Posterior cingulate gyrus (tissue), 11 donors: Measurements from ENCODE around the gene STX12.
"Not testable (repeated sequence)": the region's sequence is repeated elsewhere in the genome, so short reads cannot be mapped to it uniquely, and the experiment has no call there.

Experiments
- DNase-seq, 10 donors: peaks; one replicate each; pipeline versions ENCODE4 v3.0.0 to v3.0.0-alpha.2; 2020 to 2021; ENCODE audit warnings: mixed read lengths in 3 of 10
- intact Hi-C: fragments of 100-400 bp; cut with DNase I; formaldehyde crosslinking; loops from one replicate; pipeline ENCODE4 v1.15.1; 2023

The STX12 gene

DNA sequence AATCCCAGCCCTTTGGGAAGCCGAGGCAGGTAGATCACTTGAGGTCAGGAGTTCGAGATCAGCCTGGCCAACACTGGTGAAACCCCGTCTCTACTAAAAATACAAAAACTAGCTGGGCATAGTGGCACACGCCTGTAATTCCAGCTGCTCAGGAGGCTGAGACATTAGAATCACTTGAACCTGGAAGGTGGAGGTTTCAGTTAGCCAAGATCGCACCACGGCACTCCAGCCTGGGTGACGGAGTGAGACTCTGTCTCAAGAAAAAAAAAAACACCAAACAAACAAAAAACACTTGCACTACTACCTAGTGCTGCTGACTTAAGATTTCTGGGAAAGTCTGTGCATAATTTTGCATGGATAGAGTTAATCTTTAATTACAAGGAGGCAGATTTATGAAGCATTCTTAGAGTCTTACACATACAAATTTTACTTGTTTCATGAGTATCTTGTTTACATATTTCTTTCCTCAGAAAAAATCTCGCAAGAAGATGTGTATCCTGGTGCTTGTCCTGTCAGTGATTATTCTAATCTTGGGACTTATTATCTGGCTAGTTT lies 48.8 kb downstream of the STX12 start:
- no peak for DNase-seq
- intact Hi-C loops: no loop called here

DNA sequence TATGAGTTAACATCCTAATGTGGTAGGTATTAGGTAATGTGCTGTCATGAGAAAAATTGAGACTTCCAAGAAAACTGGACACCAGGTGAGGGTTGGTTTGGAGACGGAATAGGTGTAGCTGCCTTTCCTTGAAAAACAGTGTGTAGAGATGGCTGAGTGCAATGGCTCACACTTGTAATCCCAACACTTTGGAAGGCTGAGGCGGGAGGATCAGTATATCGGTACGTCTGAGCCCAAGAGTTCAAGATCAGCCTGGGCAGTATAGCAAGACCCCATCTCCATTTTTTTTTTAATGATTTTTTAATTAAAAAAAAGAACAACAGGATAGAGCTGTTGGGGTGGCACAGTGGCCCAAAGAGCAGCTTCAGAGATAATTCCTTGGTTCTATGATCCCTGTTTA lies 50.8 kb downstream of the STX12 start:
- no peak for DNase-seq
- intact Hi-C loops: no loop called here

- intact Hi-C loops: no loop called here
Observed at GRCh38 chr1:27824411-27824810, 51.4 kb downstream of the STX12 start.

DNA sequence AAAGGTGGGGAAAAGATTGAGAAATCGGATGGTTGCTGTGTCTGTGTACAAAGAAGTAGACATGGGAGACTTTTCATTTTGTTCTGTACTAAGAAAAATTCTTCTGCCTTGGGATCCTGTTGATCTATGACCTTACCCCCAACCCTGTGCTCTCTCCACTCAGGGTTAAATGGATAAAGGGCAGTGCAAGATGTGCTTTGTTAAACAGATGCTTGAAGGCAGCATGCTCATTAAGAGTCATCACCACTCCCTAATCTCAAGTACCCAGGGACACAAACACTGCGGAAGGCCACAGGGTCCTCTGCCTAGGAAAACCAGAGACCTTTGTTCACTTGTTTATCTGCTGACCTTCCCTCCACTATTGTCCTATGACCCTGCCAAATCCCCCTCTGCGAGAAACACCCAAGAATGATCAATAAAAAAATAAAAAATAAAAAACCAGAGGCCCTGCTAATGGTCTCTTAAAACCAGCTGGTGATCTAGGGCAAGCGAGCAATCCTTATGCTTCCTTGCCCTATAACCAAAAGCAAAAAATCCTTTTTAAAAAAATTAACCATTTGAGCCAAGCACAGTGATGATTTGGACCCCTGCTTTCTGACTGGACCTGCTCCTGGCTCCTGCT lies 56.4 kb downstream of the STX12 start:
- intact Hi-C loops, DNase-seq: not testable (repeated sequence)

More at GRCh38 chr1:27824411-27824810, 51.4 kb downstream of the STX12 start:
- no peak for DNase-seq

- intact Hi-C loops: loop anchor here (2.0 kb wide), 1 partner anchor 58 kb away; the partner anchor contains the start of gene STX12
- peak; percentile 91 to 99 (median 94) for DNase-seq
Observed at GRCh38 chr1:27830621-27831440, 57.8 kb downstream of the STX12 start, which contains the start of gene PPP1R8. Gene PPP1R8, plus strand, starts transcription at chr1:27830782. Its CDS starts 54 bp downstream, at chr1:27830836.

GRCh38 chr1:27831568-27832410 lies 58.8 kb downstream of the STX12 start:
- no peak for DNase-seq
- intact Hi-C loops: loop anchor here (2.0 kb wide), 1 partner anchor 59 kb away; the partner anchor contains the start of gene STX12

GRCh38 chr1:27832762-27833161 lies 59.7 kb downstream of the STX12 start:
- intact Hi-C loops: no loop called here

DNA sequence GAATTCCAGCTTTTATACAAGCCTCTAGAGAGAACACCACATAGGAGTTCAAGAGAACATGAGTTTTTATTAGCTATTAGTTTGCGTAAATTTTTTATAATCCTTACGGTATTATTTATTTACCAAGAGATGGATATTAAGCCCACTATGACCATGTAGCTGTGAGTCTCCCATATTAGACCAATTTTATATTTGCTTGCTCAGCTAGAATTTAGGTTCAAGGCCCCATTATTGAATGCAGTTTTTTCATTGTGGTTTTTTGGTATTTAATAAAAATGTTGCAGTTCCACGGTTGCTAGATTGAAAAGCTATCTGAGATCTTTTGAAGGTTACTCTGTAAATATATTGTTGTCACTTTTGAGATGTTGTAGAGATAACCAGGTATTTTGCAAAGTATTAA lies 60.5 kb downstream of the STX12 start:
- intact Hi-C loops: no loop called here
- no peak for DNase-seq

More at GRCh38 chr1:27832762-27833161, 59.7 kb downstream of the STX12 start:
- no peak for DNase-seq

DNA sequence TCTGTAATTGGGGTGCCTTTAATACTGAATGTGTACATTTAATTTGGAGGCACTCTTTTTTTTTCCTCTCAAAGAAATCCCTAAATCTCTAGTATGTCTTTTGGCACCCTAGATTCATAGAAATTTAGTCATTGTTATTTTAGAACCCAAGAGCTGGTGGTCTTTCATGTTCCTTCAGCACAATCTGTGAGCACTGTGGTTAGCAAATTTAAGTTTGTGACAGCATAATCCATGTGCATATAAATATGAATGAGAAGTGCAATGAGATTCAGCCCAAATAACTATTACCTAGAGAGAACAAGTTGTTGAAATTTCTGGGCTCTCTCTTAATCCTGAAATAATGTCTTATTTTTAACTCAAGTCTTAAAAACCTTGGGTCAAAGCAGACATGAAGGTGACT lies 62.0 kb downstream of the STX12 start:
- intact Hi-C loops: no loop called here
- no peak for DNase-seq

DNA sequence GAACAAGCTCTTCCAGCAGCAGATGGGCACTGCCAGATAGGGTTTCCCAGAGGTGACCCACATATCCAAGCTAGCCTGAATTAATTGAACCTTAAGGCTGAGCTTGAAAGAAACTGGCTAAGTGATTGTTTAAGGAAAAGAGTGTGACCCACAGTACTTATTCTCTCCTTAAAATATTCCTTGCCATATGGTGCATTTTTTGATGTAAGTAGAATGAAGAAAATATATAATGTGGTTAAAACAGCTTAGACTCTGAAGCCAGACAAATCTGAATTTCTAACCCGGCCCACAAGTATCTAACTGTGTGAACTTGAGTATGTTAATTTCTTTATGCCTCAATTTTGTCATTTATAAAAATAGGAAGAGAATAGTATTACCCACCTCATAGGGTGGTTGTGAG lies 62.5 kb downstream of the STX12 start:
- no peak for DNase-seq
- intact Hi-C loops: no loop called here

- intact Hi-C loops: no loop called here
- peak in 1 of 10 donors; percentile 67 for DNase-seq
Observed at GRCh38 chr1:27849951-27850350, 76.9 kb downstream of the STX12 start.

DNA sequence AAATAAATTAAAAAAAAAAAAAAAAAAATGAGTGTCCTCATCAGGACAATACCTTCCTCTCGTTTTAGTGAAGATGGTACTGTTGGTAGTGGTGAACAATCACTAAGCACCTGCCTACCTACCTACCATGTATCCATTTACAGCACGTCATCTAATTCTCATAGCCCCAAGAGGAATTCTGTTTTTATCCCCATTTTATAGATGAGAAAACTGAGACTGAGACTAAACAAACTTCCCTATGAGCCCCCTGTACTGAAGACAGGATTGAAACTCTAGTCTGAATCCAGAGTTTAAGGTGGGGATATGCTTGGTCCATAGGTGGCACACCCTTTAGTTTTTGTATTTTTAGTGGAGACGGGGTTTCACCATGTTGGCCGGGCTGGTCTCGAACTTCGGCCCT lies 82.1 kb downstream of the STX12 start:
- intact Hi-C loops: no loop called here
- no peak for DNase-seq

DNA sequence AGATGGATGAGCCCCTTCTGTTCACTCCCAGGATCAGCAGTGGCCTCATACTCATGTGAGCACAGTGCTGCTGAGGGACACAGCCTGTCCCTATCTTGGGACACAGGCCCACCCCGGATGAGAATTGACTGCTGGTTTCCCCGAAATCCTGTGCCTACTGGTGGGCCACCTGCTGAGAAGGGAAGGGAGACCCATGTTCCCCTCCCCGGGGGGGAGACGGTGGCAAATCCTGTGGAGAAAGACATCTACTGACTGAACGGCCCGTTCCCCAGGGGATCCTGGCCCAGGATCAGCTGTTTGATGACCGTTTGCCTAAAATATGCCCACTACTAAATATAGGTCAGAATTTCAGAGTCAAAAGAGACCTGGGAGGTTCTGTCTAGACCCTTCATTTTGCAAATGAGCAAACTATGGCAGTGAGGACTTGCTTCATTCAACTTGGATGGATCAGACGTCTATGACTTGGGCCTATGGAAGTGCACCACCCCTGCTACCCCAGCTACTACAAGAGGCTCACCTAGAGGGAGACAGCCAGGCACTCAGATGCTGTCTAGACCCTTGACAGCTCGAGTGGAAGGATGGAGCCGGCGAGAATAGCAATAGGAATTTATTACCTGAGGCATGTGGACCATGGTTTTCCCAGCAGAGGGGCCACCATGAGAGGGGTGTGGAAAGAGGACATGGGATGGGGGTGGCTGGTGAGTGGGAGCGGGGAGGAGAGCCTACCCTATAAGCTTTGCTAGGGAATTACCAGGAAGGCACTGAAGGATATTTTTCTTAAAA lies 83.7 kb downstream of the STX12 start:
- intact Hi-C loops: no loop called here
- peak in 2 of 10 donors; percentile 39 to 71 for DNase-seq

- peak in 1 of 10 donors; percentile 43 for DNase-seq
- intact Hi-C loops: not testable (repeated sequence)
Observed at GRCh38 chr1:27857552-27857951, 84.5 kb downstream of the STX12 start.

GRCh38 chr1:27858072-27858948 lies 85.3 kb downstream of the STX12 start:
- peak; percentile 72 to 98 (median 90) for DNase-seq
- intact Hi-C loops: loop anchor here (1.0 kb wide), 1 partner anchor 121 kb away; no protein-coding TSS in a partner anchor

DNA sequence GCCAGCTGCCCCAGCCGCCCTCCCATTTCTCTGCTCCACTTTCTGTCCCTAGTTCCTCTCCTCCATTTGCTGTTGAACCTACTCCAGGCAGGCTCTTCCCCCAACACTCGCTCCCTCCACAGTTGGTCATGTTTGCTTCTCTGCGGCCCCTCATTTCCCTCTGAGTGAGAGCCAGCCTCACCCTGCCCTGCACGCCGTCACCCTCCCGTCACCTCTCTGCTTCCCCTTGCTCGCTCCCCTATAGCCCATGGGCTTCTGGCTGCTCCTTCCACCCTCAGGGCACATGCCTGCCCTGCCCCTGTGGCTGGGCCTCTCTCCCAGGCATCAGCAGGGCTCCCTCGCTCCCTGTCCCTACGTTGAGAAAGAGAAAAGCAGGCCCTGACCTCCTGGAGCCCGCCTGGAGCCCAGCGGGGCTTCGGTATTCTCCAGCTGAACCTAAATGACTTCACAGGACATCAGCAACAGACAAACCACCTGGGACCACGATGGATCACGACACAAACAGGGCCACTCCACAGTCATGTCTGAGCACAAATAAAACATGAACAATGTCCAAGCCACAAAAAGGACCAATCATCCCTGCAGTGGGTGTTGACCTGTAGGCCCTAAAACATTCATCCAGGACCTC lies 86.0 kb downstream of the STX12 start:
- DNase-seq: peak in 2 of 10 donors; percentile 66 to 69
- intact Hi-C loops: loop anchor here (1.0 kb wide), 1 partner anchor 120 kb away; no protein-coding TSS in a partner anchor

DNA sequence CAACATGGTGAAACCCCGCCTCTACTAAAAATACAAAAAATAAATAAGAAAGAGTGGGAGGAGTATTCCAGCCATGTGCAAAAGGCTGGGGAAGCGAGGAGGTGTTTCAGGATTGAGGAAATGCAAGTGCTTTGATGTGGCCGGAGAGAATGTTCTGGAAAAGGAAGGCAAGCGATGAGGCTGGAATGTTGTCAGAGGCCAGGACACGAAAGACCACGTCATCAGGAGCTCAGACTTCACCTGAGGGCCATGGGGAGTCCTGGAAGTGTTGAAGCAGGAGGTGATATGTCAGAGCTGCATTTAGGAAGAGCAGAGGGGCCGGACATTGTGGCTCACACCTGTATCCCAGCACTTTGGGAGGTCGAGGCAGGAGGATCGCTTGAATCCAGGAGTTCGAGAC lies 88.4 kb downstream of the STX12 start:
- intact Hi-C loops: no loop called here

GRCh38 chr1:27862004-27862403 lies 89.0 kb downstream of the STX12 start:
- DNase-seq: peak in 2 of 10 donors; percentile 9 to 56
- intact Hi-C loops: no loop called here

More for the DNA sequence above, 88.4 kb downstream of the STX12 start:
- peak in 2 of 10 donors; percentile 10 to 55 for DNase-seq
